ENCODE data around the gene LDB2. TPM values are rescaled to one million over a fixed set of nuclear protein-coding genes. Genes with fewer than 3 reads are reported as not detected.

LDB2 gene
- total and polyA plus RNA-seq, 3 donors from 2014 or later, result 14.6 to 17.8 (median 15.7) TPM

DNA sequence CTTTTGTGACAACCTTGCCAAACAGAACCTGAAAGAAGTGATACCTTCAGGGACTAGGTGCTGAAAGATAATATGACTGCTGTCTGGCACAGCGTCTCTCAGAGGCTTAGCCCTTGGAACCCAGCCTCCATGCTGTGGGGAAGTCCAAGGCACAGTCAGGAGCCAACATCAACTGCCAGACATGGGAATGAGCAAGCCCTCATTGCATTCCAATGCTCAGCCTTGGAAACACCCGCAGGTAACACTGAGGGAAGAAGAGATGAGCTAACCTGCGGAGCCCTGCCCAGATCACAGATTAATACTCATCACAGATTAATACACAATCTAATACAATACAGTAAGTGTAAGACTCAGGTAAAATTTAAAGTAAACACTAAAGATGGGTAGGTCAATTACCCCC, 31.5 kb downstream of the LDB2 start:
- H3K4me1 ChIP-seq, result no peaks in the 10 kb centered on the region
- H3K27me3 ChIP-seq, result no peaks in the 10 kb centered on the region
- no peak for TF ChIP-seq POLR2A (IDR thresholded peaks at IDR 0.05)
- TF ChIP-seq, protein P1, sequence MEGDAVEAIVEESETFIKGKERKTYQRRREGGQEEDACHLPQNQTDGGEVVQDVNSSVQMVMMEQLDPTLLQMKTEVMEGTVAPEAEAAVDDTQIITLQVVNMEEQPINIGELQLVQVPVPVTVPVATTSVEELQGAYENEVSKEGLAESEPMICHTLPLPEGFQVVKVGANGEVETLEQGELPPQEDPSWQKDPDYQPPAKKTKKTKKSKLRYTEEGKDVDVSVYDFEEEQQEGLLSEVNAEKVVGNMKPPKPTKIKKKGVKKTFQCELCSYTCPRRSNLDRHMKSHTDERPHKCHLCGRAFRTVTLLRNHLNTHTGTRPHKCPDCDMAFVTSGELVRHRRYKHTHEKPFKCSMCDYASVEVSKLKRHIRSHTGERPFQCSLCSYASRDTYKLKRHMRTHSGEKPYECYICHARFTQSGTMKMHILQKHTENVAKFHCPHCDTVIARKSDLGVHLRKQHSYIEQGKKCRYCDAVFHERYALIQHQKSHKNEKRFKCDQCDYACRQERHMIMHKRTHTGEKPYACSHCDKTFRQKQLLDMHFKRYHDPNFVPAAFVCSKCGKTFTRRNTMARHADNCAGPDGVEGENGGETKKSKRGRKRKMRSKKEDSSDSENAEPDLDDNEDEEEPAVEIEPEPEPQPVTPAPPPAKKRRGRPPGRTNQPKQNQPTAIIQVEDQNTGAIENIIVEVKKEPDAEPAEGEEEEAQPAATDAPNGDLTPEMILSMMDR (IDR thresholded peaks at IDR 0.05), result no peak
- no peaks in the 10 kb centered on the region for H3K9me3 ChIP-seq
- H3K27ac ChIP-seq, result no peak overlapping the region
- H3K36me3 ChIP-seq (ENCODE audit: low read depth, missing control alignments), result no peaks in the 10 kb centered on the region
- H3K4me3 ChIP-seq, result no peak overlapping the region
- DNase-seq, result no peak
- 94% methylated on average over 3 of the region's 3 CpGs for WGBS, 2 donors
- intact Hi-C loops (cut with DNase I; ENCODE audit: low total_unique reads), result no loop called here

DNA sequence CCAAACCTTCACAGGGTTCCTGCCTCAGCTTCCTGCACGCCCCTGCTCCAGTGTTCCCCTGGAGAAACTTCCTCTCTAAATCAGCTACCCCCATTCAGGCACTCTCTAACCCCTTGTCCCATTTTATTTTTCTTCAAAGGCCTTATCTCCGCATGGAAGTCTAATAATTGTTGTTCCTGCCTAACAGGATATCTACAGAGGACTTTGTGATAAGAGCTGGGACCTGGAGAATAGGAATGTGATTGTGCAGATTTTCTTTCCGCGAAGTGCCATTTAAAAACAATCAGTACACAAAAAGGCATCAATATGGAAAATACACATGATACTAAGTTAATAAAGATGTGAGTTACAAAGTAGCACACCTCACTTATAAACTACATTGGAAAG, 32.6 kb downstream of the LDB2 start:
- no peaks in the 10 kb centered on the region for H3K27me3 ChIP-seq
- H3K4me3 ChIP-seq, result no peak overlapping the region
- no peak for DNase-seq
- H3K36me3 ChIP-seq (ENCODE audit: low read depth, missing control alignments), result no peaks in the 10 kb centered on the region
- WGBS, 2 donors, result 71 to 78% methylated on average over 4 of the region's 4 CpGs
- H3K27ac ChIP-seq, result no peak overlapping the region
- no peaks in the 10 kb centered on the region for H3K4me1 ChIP-seq
- H3K9me3 ChIP-seq, result no peaks in the 10 kb centered on the region
- intact Hi-C loops (cut with DNase I; ENCODE audit: low total_unique reads), result no loop called here
- TF ChIP-seq, protein P1 (IDR thresholded peaks at IDR 0.05), result no peak
- no peak for TF ChIP-seq POLR2A (IDR thresholded peaks at IDR 0.05)

DNA sequence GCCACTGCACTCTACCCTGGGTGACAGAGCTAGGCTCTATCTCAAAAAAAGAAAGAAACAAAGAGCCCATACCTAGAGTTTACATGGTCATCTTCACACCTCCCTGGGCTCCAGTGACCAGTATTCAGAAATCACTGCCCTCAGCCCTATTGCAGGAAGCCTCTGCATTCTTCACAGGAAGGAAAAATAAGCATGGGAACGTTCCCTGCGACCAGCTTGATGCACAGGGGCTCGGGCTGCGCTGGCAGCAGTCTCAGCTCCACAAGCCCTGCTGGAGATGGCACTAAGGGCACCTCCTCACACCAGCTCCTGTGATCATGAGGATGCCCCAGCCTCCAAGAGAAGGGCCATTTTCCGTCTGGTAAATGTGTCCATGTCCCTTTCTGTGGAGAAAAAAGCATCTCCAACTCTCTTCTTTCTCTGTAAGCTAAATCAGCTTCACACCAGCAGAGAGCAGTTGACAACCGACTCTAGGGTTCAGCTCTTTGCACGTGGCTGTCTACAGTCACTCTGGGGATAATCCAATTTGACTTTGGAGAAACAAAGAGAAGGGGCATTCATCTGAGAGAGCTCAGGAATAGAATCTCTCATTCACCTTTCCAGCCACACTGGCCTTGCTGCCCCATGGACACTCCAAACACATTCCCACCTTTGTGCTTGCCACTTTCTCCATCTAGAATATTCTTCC, 33.1 kb downstream of the LDB2 start:
- intact Hi-C loops (cut with DNase I; ENCODE audit: low total_unique reads), result no loop called here
- 79 to 86% methylated on average over 7 of the region's 7 CpGs for WGBS, 2 donors
- Histone ChIP-seq H3K4me1 (no peaks in the 10 kb centered on the region), H3K27ac (no peak overlapping the region), H3K9me3 (no peaks in the 10 kb centered on the region), H3K27me3 (no peaks in the 10 kb centered on the region), H3K36me3 (ENCODE audit: low read depth, missing control alignments) (no peaks in the 10 kb centered on the region), H3K4me3 (no peak overlapping the region)
- no peak for DNase-seq
- TF ChIP-seq, protein P1 (IDR thresholded peaks at IDR 0.05), result no peak
- no peak for TF ChIP-seq POLR2A (IDR thresholded peaks at IDR 0.05)

DNA sequence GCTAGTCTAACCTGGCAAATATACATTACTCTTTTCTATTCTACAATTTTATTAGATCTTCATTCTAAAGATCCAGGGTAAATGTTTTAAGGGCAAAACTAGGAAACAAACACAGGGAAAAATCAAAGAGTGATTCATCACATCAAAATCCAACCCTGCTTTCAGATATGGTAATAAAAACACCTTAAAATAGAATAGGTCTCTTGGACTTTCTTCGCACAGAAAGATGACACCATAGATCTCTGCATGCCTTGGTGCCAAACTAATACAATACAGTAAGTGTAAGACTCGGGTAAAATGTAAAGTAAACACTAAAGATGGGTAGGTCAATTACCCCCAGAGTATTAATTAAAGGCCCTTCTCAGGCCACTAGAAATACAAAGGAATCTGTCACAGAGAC, 34.2 kb downstream of the LDB2 start:
- no peaks in the 10 kb centered on the region for H3K9me3 ChIP-seq
- H3K27ac ChIP-seq, result no peak overlapping the region
- no peak overlapping the region for H3K4me3 ChIP-seq
- intact Hi-C loops (cut with DNase I; ENCODE audit: low total_unique reads), result no loop called here
- 64 to 78% methylated on average over 2 of the region's 2 CpGs for WGBS, 2 donors
- no peaks in the 10 kb centered on the region for H3K36me3 ChIP-seq (ENCODE audit: low read depth, missing control alignments)
- DNase-seq, result no peak
- TF ChIP-seq, protein P1 (IDR thresholded peaks at IDR 0.05), result no peak
- TF ChIP-seq POLR2A (IDR thresholded peaks at IDR 0.05), result no peak
- no peaks in the 10 kb centered on the region for H3K4me1 ChIP-seq
- no peaks in the 10 kb centered on the region for H3K27me3 ChIP-seq

DNA sequence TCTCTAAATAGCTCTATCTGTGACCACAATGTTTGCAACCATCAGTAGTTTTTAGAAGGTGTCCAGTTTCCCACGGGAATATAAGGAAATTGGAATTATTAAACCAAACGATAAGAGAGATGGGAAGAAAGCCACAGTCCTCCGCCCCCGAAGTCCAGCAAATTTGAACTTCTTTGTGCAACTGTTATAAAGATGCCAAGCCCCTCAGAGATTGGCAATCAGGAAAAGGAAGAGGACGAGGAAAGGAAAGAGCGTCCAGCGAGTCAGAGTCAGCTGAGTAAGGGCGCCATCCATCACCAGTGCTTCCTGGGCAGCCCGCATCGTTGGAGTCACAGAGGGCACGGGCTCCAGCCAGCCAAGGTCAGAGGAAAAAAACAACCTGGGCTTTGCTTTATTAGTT, 35.7 kb downstream of the LDB2 start:
- intact Hi-C loops (cut with DNase I; ENCODE audit: low total_unique reads), result no loop called here
- no peaks in the 10 kb centered on the region for H3K27me3 ChIP-seq
- no peaks in the 10 kb centered on the region for H3K9me3 ChIP-seq
- no peaks in the 10 kb centered on the region for H3K36me3 ChIP-seq (ENCODE audit: low read depth, missing control alignments)
- DNase-seq, result no peak
- WGBS, 2 donors, result 54 to 58% methylated on average over 11 of the region's 11 CpGs
- no peak for TF ChIP-seq POLR2A (IDR thresholded peaks at IDR 0.05)
- TF ChIP-seq, protein P1 (IDR thresholded peaks at IDR 0.05), result no peak
- H3K4me1 ChIP-seq, result no peaks in the 10 kb centered on the region
- H3K4me3 ChIP-seq, result no peak overlapping the region
- H3K27ac ChIP-seq, result no peak overlapping the region
